ENCODE data around the gene DLG4. TPM values are rescaled to one million over a fixed set of nuclear protein-coding genes. Genes with fewer than 3 reads are reported as not detected.

DLG4 gene
- total RNA-seq: 16.0 TPM
- long read RNA-seq, partial matches to known transcripts: 3 of 4 reads
- long read RNA-seq, other reads (novel, unspliced or antisense): 1 of 4 reads

GRCh38 chr17:7219812-7220592 is at the start of gene DLG4, which contains the start of gene ACADVL:
Gene DLG4, minus strand, starts transcription at chr17:7219836.
Gene ACADVL, plus strand, starts transcription at chr17:7219938. Its CDS starts 47 bp downstream, at chr17:7219985.
- intact Hi-C loops (cut with DNase I): loop anchor here (2.0 kb wide), 1 partner anchor 19 kb away; the partner anchor contains the start of gene PHF23

GRCh38 chr17:7266784-7267183 is 47.1 kb upstream of the DLG4 start:
- DNase-seq (ENCODE audit: low spot score): no peak
- intact Hi-C loops (cut with DNase I): no loop called here

More at GRCh38 chr17:7219812-7220592, at the start of gene DLG4, which contains the start of gene ACADVL:
- peak; percentile 96 for DNase-seq (ENCODE audit: low spot score)

GRCh38 chr17:7263801-7264078 is 44.1 kb upstream of the DLG4 start:
- intact Hi-C loops (cut with DNase I): no loop called here

GRCh38 chr17:7262935-7263800 is 43.5 kb upstream of the DLG4 start:
- no peak for DNase-seq (ENCODE audit: low spot score)
- intact Hi-C loops (cut with DNase I): no loop called here

More at GRCh38 chr17:7263801-7264078, 44.1 kb upstream of the DLG4 start:
- DNase-seq (ENCODE audit: low spot score): no peak

GRCh38 chr17:7262192-7262934 is 42.7 kb upstream of the DLG4 start, which contains the start of gene CLDN7:
Gene CLDN7, minus strand, starts transcription at chr17:7262478. Its CDS starts 435 bp downstream, at chr17:7262043.
- intact Hi-C loops (cut with DNase I): no loop called here
- no peak for DNase-seq (ENCODE audit: low spot score)

- intact Hi-C loops (cut with DNase I): no loop called here
Observed at GRCh38 chr17:7261379-7262191, 41.9 kb upstream of the DLG4 start.

GRCh38 chr17:7260651-7261378 is 41.2 kb upstream of the DLG4 start:
- intact Hi-C loops (cut with DNase I): no loop called here
- no peak for DNase-seq (ENCODE audit: low spot score)

More at GRCh38 chr17:7261379-7262191, 41.9 kb upstream of the DLG4 start:
- DNase-seq (ENCODE audit: low spot score): no peak

- DNase-seq (ENCODE audit: low spot score): no peak
- intact Hi-C loops (cut with DNase I): no loop called here
Observed at GRCh38 chr17:7260151-7260550, 40.5 kb upstream of the DLG4 start.

GRCh38 chr17:7259555-7259889 is 39.9 kb upstream of the DLG4 start:
- intact Hi-C loops (cut with DNase I): no loop called here
- no peak for DNase-seq (ENCODE audit: low spot score)

GRCh38 chr17:7258731-7259554 is 39.3 kb upstream of the DLG4 start:
- DNase-seq (ENCODE audit: low spot score): no peak
- intact Hi-C loops (cut with DNase I): no loop called here

GRCh38 chr17:7256766-7257456 is 37.3 kb upstream of the DLG4 start:
- DNase-seq (ENCODE audit: low spot score): no peak
- intact Hi-C loops (cut with DNase I): no loop called here

- DNase-seq (ENCODE audit: low spot score): no peak
- intact Hi-C loops (cut with DNase I): loop anchor here (5.0 kb wide), 1 partner anchor 318 kb away; no protein-coding TSS in a partner anchor
Observed at GRCh38 chr17:7254511-7254910, 34.9 kb upstream of the DLG4 start.

- intact Hi-C loops (cut with DNase I): loop anchor here (5.0 kb wide), 1 partner anchor 319 kb away; no protein-coding TSS in a partner anchor
- no peak for DNase-seq (ENCODE audit: low spot score)
Observed at GRCh38 chr17:7253082-7253481, 33.4 kb upstream of the DLG4 start.

- intact Hi-C loops (cut with DNase I): loop anchor here (1.0 to 5.0 kb wide), 3 partner anchors 13 to 320 kb away; partner anchors contain the start of genes PHF23 and SLC2A4
- DNase-seq (ENCODE audit: low spot score): peak; percentile 97
Observed at GRCh38 chr17:7252176-7253043, 32.8 kb upstream of the DLG4 start, which contains the start of gene ELP5. Gene ELP5, plus strand, starts transcription at chr17:7252215. Its CDS starts 336 bp downstream, at chr17:7252551.

GRCh38 chr17:7251661-7252175 is 32.1 kb upstream of the DLG4 start, which contains the start of gene CTDNEP1:
Gene CTDNEP1, minus strand, starts transcription at chr17:7251734. Its CDS starts 438 bp downstream, at chr17:7251296.
- intact Hi-C loops (cut with DNase I): loop anchor here (1.0 to 5.0 kb wide), 3 partner anchors 12 to 321 kb away; partner anchors contain the start of genes PHF23 and SLC2A4
- peak; percentile 100 for DNase-seq (ENCODE audit: low spot score)
